ENCODE results near the gene RANBP1.

- TF ChIP-seq CTCF (IDR thresholded peaks at IDR 0.05) (no peak), EZH2 (IDR thresholded peaks at IDR 0.05; ENCODE audit: borderline replicate concordance, insufficient read depth, low read depth, low read length, poor library complexity, severe bottlenecking) (no peak)
Measured at GRCh38 chr22:20166703-20167102, 50.8 kb downstream of the RANBP1 start.
